ENCODE results near the gene SNX17. TPM values are rescaled to one million over a fixed set of nuclear protein-coding genes. Genes with fewer than 3 reads are reported as not detected.

Gene SNX17
- total and polyA plus RNA-seq, 2 of the 13 experiments (the other 11 are each of a cell fraction or from before 2014, with no cell fraction given) = 75.0 to 109 TPM

GRCh38 chr2:27379383-27379835 is 9.0 kb downstream of the SNX17 start (continued):
- 0 out of 2 replicates have a peak, but pooled peaks have one; percentile 48 for TF ChIP-seq MED1 (CRISPR knock-in tag; IDR thresholded peaks at IDR 0.05)

GRCh38 chr2:27379836-27380625 is 9.6 kb downstream of the SNX17 start:
- H3K79me2 ChIP-seq (ENCODE audit: insufficient read depth, low read length) = peaks cover 3% of the 10 kb centered on the region
- H3K27me3 ChIP-seq (ENCODE audit: control insufficient read depth in 1 of 2, insufficient read depth in 2 of 2, low read length in 2 of 2) = no peaks in the 10 kb centered on the region
- peak; percentile 88 for FAIRE-seq
- peaks cover 26% of the 10 kb centered on the region for H3K4me1 ChIP-seq (ENCODE audit: insufficient read depth, low read length)
- peak overlapping the region; percentile 85 for H3K27ac ChIP-seq (ENCODE audit: extremely low read length, insufficient read depth, low read length)
- 48% methylated on average over 35 of the region's 35 CpGs for WGBS (ENCODE audit: low lambda C conversion rate)
- peak; percentile 59 for ATAC-seq
- H3K9ac ChIP-seq (ENCODE audit: insufficient read depth, low read depth, low read length) = peak overlapping the region; percentile 75
- intact Hi-C loops (cut with micrococcal nuclease; ENCODE audit: unreplicated experiment) = loop anchor here (10.0 kb wide), 1 partner anchor 125 kb away; no protein-coding TSS in a partner anchor
- TSS peak; percentile 33 for BruUV-seq (replicated peaks)
- POLR2A ChIA-PET = interaction anchor here (1.1 to 5.1 kb wide), 9 partner anchors 10 to 87 kb away, joined by 3 to 38 read pairs (median 11); partner anchors contain the start of genes EIF2B4, GTF3C2, MPV17 and NRBP1
- H3K36me3 ChIP-seq (replicated peaks in 1 of 2; ENCODE audit: control insufficient read depth in 1 of 2, insufficient read depth in 2 of 2, low read length in 2 of 2) = peaks cover 48 to 71% of the 10 kb centered on the region in 2 experiments
- peak; percentile 81 for DNase-seq (ENCODE audit: low spot score)
- H2AFZ ChIP-seq (ENCODE audit: low read length) = no peak overlapping the region
- H3K4me2 ChIP-seq (ENCODE audit: low read depth, low read length) = peak overlapping the region; percentile 90
- in situ Hi-C loops (cut with HindIII; ENCODE audit: extremely low pct_ligation_motif_present, low pct_unique_long_range_greater_than_20kb) = no loop called here
- H3K9me3 ChIP-seq (ENCODE audit: low read length) = no peaks in the 10 kb centered on the region
- peaks cover 3% of the 10 kb centered on the region; the same call in 1 of the 2 replicates for H4K20me1 ChIP-seq (ENCODE audit: insufficient read depth, low read length)
- peak overlapping the region; percentile 50 to 75 (median 63) for H3K4me3 ChIP-seq (replicated peaks in 1 of 3; ENCODE audit: insufficient read depth in 1 of 3, low read depth in 2 of 3, low read length in 3 of 3)
- CTCF ChIA-PET (ENCODE audit: low intra/inter-chr PET ratio, low total read pairs) = no interaction called here
- TF ChIP-seq ZNF709 (CRISPR knock-in tag; IDR thresholded peaks at IDR 0.05) (no peak), ATM (IDR thresholded peaks at IDR 0.05; ENCODE audit: borderline replicate concordance) (no peak), ZNF75D (CRISPR knock-in tag; IDR thresholded peaks at IDR 0.05; ENCODE audit: borderline replicate concordance) (no peak), ZBTB37 (CRISPR knock-in tag; IDR thresholded peaks at IDR 0.05) (no peak), ELF1 (CRISPR knock-in tag; IDR thresholded peaks at IDR 0.05) (peak; percentile 32; the same call in 1 of the 2 replicates), NFYB (CRISPR knock-in tag; IDR thresholded peaks at IDR 0.05) (no peak; the same call in 1 of the 2 replicates), GLI4 (CRISPR knock-in tag; IDR thresholded peaks at IDR 0.05; ENCODE audit: borderline replicate concordance) (no peak), ZMYM2 (CRISPR knock-in tag; IDR thresholded peaks at IDR 0.05) (0 out of 2 replicates have a peak, but pooled peaks have one; percentile 18), ZMAT3 (CRISPR knock-in tag; conservative IDR thresholded peaks at IDR 0.05) (no peak), ZNF101 (CRISPR knock-in tag; IDR thresholded peaks at IDR 0.05; ENCODE audit: borderline replicate concordance, low read depth) (no peak), RAD21 (CRISPR knock-in tag; IDR thresholded peaks at IDR 0.05) (no peak; the same call in 1 of the 2 replicates), HMG20B (CRISPR knock-in tag; conservative IDR thresholded peaks at IDR 0.05) (no peak), NFYC (CRISPR knock-in tag; IDR thresholded peaks at IDR 0.05) (no peak), POLR2AphosphoS5 (IDR thresholded peaks at IDR 0.05; ENCODE audit: low read depth, low read length) (peak; percentile 42), PBX3 (CRISPR knock-in tag; IDR thresholded peaks at IDR 0.05; ENCODE audit: borderline replicate concordance) (no peak), ADNP (CRISPR knock-in tag; IDR thresholded peaks at IDR 0.05) (no peak), AKAP8 (CRISPR knock-in tag; IDR thresholded peaks at IDR 0.05) (peak; percentile 93), YY1 (IDR thresholded peaks at IDR 0.05; ENCODE audit: insufficient read depth, insufficient replicate concordance, low read depth, low read length) (no peak), ZNF768 (CRISPR knock-in tag; IDR thresholded peaks at IDR 0.05) (no peak), REPIN1 (CRISPR knock-in tag; IDR thresholded peaks at IDR 0.05; ENCODE audit: borderline replicate concordance, low read depth) (peak; percentile 37; the same call in 1 of the 2 replicates)

Measured in HepG2 (cell line).